Heart right ventricle (tissue), 16 donors: ENCODE data around the gene FCHSD2. TPM values are rescaled to one million over a fixed set of nuclear protein-coding genes. Genes with fewer than 3 reads are reported as not detected.

Source experiments
- ATAC-seq, 8 donors: fragments of 200-7000 bp; cut with Tn5 transposase; one replicate each; pipeline ENCODE4 v1.9.1; 2020; ENCODE audit warnings: mild to moderate bottlenecking in 8 of 8, moderate library complexity in 8 of 8, moderate number of reproducible peaks in 1 of 8
- DNase-seq, 2 donors: peaks; one replicate each; pipeline ENCODE4 v3.0.0-alpha.2; 2020
- H3K27ac ChIP-seq, 10 donors: fragments of 200-600 bp; sonication (generic) in 2 of 10; one replicate each; pipeline versions ENCODE4 v1.5.0 to v1.8.0; 2020 to 2022; ENCODE audit warnings: mild to moderate bottlenecking in 3 of 10
- H3K27me3 ChIP-seq, 7 donors: fragments of 200-600 bp; one replicate each; pipeline ENCODE4 v1.8.0; 2021 to 2022; ENCODE audit warnings: mild to moderate bottlenecking in 2 of 7
- H3K36me3 ChIP-seq, 9 donors: fragments of 200-600 bp; sonication (generic) in 1 of 9; one replicate each; pipeline versions ENCODE4 v1.5.0 to v1.8.0; 2020 to 2022; ENCODE audit warnings: mild to moderate bottlenecking in 2 of 9
- H3K4me1 ChIP-seq, 9 donors: fragments of 200-600 bp; sonication (generic) in 1 of 9; one replicate each; pipeline versions ENCODE4 v1.5.0 to v1.8.0; 2020 to 2022; ENCODE audit warnings: mild to moderate bottlenecking in 4 of 9
- H3K4me3 ChIP-seq, 10 donors: fragments of 200-600 bp; sonication (generic) in 2 of 10; one replicate each; pipeline versions ENCODE4 v1.5.0 to v1.8.0; 2020 to 2022; ENCODE audit warnings: mild to moderate bottlenecking in 7 of 10, moderate library complexity in 2 of 10
- H3K9me3 ChIP-seq, 11 donors: fragments of 200-600 bp in 10 of 11; sonication (generic) in 2 of 11; one replicate each; pipeline versions ENCODE4 v1.5.0 to v1.8.0; 2013 to 2022; ENCODE audit warnings: mild to moderate bottlenecking in 2 of 11, control low read depth in 1 of 11, moderate library complexity in 1 of 11
- CTCF ChIP-seq, 9 donors: fragments of 200-600 bp; sonication (generic) in 2 of 9; IDR thresholded peaks; one replicate each; pipeline versions ENCODE4 v1.5.0 to v1.8.0; 2021 to 2022; ENCODE audit warnings: antibody characterized with exemption in 9 of 9, mild to moderate bottlenecking in 5 of 9, moderate library complexity in 1 of 9
- WGBS, 2 donors: extraction: QIAGEN DNeasy Blood & Tissue Kit; methylation state at CpG; one replicate each; pipeline ENCODE4 v1.1.7; 2013; ENCODE audit warnings: inconsistent platforms in 1 of 2; 5-methylcytosine and 5-hydroxymethylcytosine counted together
- intact Hi-C, 10 donors: fragments of 100-400 bp; cut with DNase I; formaldehyde crosslinking; loops; one replicate each; pipeline versions ENCODE4 v1.11.1 to v1.14.2; 2022
- polyA plus RNA-seq, 2 donors: library from polyadenylated mRNA; stranded (reverse); fragments of 200-250 nt; gene quantifications; one replicate each; pipeline ENCODE4 v1.2.3, GENCODE V29; 2013
- total RNA-seq, 10 donors: library from RNA; stranded (reverse); fragmentation: NEBNext Ultra II Directional in 3 of 10; extraction: Animal tissue kit (Norgen Biotek cat#: 25700) in 3 of 10; gene quantifications; one replicate each; pipeline versions ENCODE4 v1.2.1 to v1.2.4, GENCODE V29; 2021 to 2023
- donor health status: Arrhythmogenic right ventricular cardiomyopathy.
- donor health status: ischemic (EF 13 %, LVEDD 7.1; RV severe dilation, severe dysfunction).
- donor health status: healthy with polysubstance abuse.
- donor health status: DM: no; HTN: yes; CAD: no.
- donor health status: DM: no; HTN: no; CAD: no.
- donor health status: ischemic (EF 25% LVEDD 6.9; RV normal size, moderate dysfunction).
- donor health status: ischemic (EF 25% LVEDD 5.7; RV mildly dilated, moderate dysfunction).
- donor health status: healthy.
- donor health status: DM: yes; HTN: yes; CAD: no.
- donor health status: Ischemic cardiomyopathy.
- donor health status: ischemic (EF 35%, LVEDD 5.7; RV mildly dilated, moderate dysfunction).
- donor health status: nonischemic (EF 11% LVEDD 7.7; RV severe dilation, severe dysfunction).
- donor health status: DM: yes; HTN: yes; CAD: no.
- donor health status: PGD.
- donor health status: ischemic (EF 29% LVEDD 5.4; RV normal size, mild dysfunction).
- donor health status: nonischemic (EF 23%, LVEDD 6.1; RV moderate dilation, normal function).

Gene FCHSD2
- total and polyA plus RNA-seq, 12 donors = 16.1 to 48.4 (median 37.5) TPM

DNA sequence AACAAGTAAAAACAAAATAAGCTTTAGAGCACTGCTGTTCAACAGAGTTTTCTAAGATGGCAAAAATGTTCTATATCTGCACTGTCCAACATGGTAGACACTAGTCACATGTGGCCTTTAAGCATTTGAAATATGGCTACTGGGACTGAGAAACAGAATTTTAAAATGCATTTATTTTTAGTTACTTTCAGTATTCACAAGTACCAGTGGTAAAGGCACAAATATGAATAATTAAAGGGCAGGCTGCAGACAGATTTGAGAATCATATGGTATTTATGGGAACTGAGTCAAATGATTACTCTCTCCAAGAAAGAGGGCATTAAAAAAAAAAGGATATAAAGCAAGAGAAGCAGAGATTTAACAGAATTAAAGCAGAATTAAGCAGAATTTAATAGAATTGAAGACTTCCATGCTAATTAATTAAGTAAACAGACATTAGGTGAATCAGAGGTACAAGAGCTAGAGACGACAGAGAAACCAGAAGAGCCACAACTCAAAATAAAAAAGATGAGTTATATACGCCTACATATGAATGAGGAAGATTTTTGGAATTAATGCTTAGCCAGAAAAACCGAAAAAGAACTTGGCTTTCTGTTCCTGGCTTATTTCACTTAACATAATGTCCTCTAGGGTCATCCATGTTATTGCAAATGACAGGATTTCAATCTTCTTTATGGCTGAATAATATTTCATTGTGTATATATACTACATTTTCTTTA lies 167.5 kb downstream of the FCHSD2 start:
- Histone ChIP-seq H3K27me3 (no peaks in the 10 kb centered on the region), H3K4me1 (peaks cover 0 to 83% (median 27%) of the 10 kb centered on the region in 9 donors), H3K4me3 (no peak overlapping the region), H3K27ac (peak overlapping the region in 2 of 10 donors; percentile 15 to 88), H3K9me3 (peaks cover 0 to 17% (median 0%) of the 10 kb centered on the region in 11 donors), H3K36me3 (peaks cover 0 to 27% (median 4%) of the 10 kb centered on the region in 9 donors)
- DNase-seq = no peak
- no peak for ATAC-seq
- TF ChIP-seq CTCF (IDR thresholded peaks at IDR 0.05) = no peak
- 94 to 95% methylated on average over 3 of the region's 3 CpGs for WGBS, 2 donors
- intact Hi-C loops = loop anchor here in 1 of 10 donors (10.0 kb wide), 1 partner anchor 50 kb away; no protein-coding TSS in a partner anchor

DNA sequence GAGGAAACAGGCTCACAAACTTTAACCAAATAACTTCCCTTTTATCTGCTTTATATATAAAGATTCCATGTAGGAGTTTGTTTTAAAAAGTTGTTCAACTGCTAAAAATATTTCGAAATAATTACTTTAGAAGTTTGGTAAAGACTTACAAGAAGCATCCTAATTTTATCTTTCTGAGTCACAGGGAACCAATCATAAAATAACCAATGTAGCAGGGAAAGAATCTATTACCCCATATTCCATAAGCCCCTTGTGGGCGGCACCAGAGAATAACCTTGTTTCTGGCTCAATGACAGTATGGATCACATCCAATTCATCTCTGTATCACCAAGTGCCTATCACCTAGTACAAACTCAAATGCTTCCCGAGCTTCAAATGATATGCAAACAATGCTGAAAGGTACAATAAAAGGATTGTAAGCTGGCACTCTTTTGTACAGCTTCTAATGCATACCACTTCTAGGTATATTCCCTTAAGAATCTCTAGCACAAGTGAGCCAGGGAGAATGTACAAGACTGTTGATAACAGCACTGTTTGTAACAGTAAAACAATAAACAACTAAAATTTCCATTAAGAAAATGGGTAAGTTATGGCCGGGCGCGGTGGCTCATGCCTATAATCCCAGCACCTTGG lies 169.5 kb downstream of the FCHSD2 start:
- no peak for ATAC-seq
- intact Hi-C loops = loop anchor here in 1 of 10 donors (10.0 kb wide), 1 partner anchor 48 kb away; no protein-coding TSS in a partner anchor
- Histone ChIP-seq H3K4me3 (no peak overlapping the region), H3K4me1 (peaks cover 0 to 86% (median 30%) of the 10 kb centered on the region in 9 donors), H3K27ac (peak overlapping the region in 1 of 10 donors; percentile 88), H3K27me3 (no peaks in the 10 kb centered on the region), H3K9me3 (peaks cover 0 to 12% (median 0%) of the 10 kb centered on the region in 11 donors), H3K36me3 (peaks cover 0 to 25% (median 0%) of the 10 kb centered on the region in 9 donors)
- WGBS, 2 donors = 81 to 83% methylated on average over 6 of the region's 6 CpGs
- TF ChIP-seq CTCF (IDR thresholded peaks at IDR 0.05) = no peak
- DNase-seq = no peak

DNA sequence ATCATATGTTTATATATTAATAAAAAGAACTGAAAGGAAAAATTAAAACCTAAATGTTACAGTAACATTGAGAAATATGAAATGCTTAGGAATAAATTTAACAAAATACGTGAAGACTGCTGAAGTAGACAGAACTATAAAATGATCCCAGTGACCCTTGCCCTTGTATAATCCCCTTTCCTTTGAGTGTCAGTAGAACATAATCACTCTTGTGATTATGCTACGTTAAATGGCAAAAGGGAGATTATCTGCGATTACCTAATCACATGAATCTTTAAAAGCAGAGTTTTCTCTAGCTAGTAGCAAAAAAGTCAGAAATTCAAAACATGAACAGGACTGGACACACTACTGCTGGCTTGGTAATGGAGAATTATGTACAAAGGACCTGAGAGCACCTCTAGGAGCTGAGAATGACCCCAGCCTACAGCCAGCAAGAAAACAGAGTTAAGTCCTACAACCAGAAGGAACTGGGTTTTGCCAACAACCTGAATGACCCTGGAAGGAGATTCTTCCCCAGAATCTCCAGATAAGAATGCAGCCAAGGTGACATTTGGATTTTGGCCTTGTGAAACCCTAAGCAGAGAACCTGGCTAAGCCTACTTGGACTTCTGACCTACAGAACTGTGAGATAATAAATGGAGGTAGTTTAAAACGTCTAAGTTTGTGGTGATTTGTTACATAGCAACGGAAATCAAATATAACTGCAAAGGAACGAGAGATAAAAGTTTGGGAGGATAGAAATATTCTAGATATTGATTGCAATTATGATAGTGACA lies 170.7 kb downstream of the FCHSD2 start:
- DNase-seq (no peak), ATAC-seq (no peak)
- peaks cover 0 to 28% (median 0%) of the 10 kb centered on the region in 9 donors for H3K36me3 ChIP-seq

More for the DNA sequence above, 170.7 kb downstream of the FCHSD2 start:
- Histone ChIP-seq H3K27ac (peak overlapping the region in 1 of 10 donors; percentile 67), H3K27me3 (no peaks in the 10 kb centered on the region), H3K4me1 (peaks cover 0 to 75% (median 30%) of the 10 kb centered on the region in 9 donors), H3K4me3 (no peak overlapping the region), H3K9me3 (peaks cover 0 to 4% (median 0%) of the 10 kb centered on the region in 11 donors)
- no peak for TF ChIP-seq CTCF (IDR thresholded peaks at IDR 0.05)
- intact Hi-C loops = loop anchor here in 1 of 10 donors (10.0 kb wide), 1 partner anchor 47 kb away; no protein-coding TSS in a partner anchor
- 66 to 75% methylated on average over 6 of the region's 6 CpGs for WGBS, 2 donors
